ENCODE measurements around the gene PCDHGA2. TPM values are rescaled to one million over a fixed set of nuclear protein-coding genes. Genes with fewer than 3 reads are reported as not detected.
"Not testable (repeated sequence)": the region's sequence is repeated elsewhere in the genome, so short reads cannot be mapped to it uniquely, and the experiment has no call there.

PCDHGA2 gene
- total RNA-seq, 1 experiment from 2014 or later = 0.96 TPM

GRCh38 chr5:141374627-141375026 is 36.1 kb downstream of the PCDHGA2 start (continued):
- no peak for TF ChIP-seq ATF2 (CRISPR knock-in tag; IDR thresholded peaks at IDR 0.05; ENCODE audit: borderline replicate concordance, low read depth)

- H3K4me3 Mint-ChIP-seq; DNase-seq (ENCODE audit: low spot score); POLR2A ChIA-PET; H3K27me3 Mint-ChIP-seq (ENCODE audit: low read depth); H3K4me1 Mint-ChIP-seq; H3K27ac Mint-ChIP-seq: not testable (repeated sequence)
- Mint-ChIP-seq H3K9me3 (peaks cover 53% of the 10 kb centered on the region), H3K36me3 (peaks cover 54% of the 10 kb centered on the region)
- CTCF ChIA-PET = interaction anchor here (0.6 to 2.6 kb wide), 6 partner anchors 12 to 188 kb away, joined by 3 to 19 read pairs (median 6); partner anchors contain the start of genes PCDHGA10 and PCDHGB4
- peak; percentile 41 for ATAC-seq
- 0 out of 2 replicates have a peak, but pooled peaks have one; percentile 21 for TF ChIP-seq CTCF (IDR thresholded peaks at IDR 0.05)
Measured at GRCh38 chr5:141375444-141376155, 37.0 kb downstream of the PCDHGA2 start.

DNA sequence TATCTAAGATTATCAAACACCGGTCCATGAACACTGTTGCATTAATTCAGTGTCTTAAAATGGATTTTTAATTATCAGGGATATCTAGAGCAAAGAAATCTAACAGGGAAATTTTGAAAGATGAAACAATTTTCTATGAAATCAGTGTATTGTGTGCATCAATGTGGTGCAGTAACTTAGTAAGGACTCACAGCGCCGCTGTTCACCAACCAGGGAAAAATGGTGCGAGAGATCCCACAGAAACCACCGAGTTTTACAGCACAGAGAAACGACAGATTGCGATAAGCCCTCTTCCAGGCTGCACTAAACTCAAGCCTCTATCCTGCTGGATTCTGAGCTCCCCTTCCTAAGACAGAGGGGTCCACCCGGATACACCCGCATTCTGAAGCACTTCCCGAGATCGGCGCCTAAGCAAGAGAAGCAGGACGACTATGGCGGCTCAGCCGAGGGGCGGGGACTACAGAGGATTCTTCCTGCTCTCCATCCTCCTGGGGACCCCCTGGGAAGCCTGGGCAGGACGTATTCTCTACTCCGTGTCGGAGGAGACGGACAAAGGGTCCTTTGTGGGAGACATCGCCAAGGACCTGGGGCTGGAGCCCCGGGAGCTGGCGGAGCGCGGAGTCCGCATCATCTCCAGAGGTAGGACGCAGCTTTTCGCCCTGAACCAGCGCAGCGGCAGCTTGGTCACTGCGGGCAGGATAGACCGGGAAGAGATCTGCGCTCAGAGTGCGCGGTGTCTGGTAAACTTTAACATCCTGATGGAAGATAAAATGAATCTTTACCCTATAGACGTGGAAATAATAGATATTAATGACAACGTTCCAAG is 44.1 kb downstream of the PCDHGA2 start, which contains the start of gene PCDHGA7:
Gene PCDHGA7 (plus strand): TSS at position 274 of the 826 bp plus-strand sequence. CDS start 158 bp downstream, at position 432.
- Mint-ChIP-seq H3K27me3 (ENCODE audit: low read depth) (peaks cover 18% of the 10 kb centered on the region), H3K27ac (peak within 1 kb of the TSS; percentile 74; the same call in 1 of the 2 replicates), H3K36me3 (peaks cover 30% of the 10 kb centered on the region), H3K9me3 (peaks cover 42% of the 10 kb centered on the region), H3K4me1 (no peaks in the 10 kb centered on the region), H3K4me3 (peak within 1 kb of the TSS; percentile 84)
- no peak for ATAC-seq
- POLR2A ChIA-PET = no interaction called here
- CTCF ChIA-PET = interaction anchor here (0.6 to 1.9 kb wide), 12 partner anchors 12 to 247 kb away, joined by 3 to 5 read pairs (median 4); partner anchors contain the start of genes PCDHB14, PCDHB15, PCDHB5 and PCDHGA10
- TF ChIP-seq HMGA2 (CRISPR knock-in tag; IDR thresholded peaks at IDR 0.05) (no peak), NFATC4 (CRISPR knock-in tag; IDR thresholded peaks at IDR 0.05) (no peak), EMX1 (CRISPR knock-in tag; IDR thresholded peaks at IDR 0.05) (no peak), RORB (CRISPR knock-in tag; IDR thresholded peaks at IDR 0.05) (no peak), NR3C1 (CRISPR knock-in tag; conservative IDR thresholded peaks at IDR 0.05; ENCODE audit: low read depth) (no peak), ATF1 (CRISPR knock-in tag; IDR thresholded peaks at IDR 0.05) (no peak), ZNF671 (CRISPR knock-in tag; IDR thresholded peaks at IDR 0.05) (no peak), PRRX2 (CRISPR knock-in tag; IDR thresholded peaks at IDR 0.05) (no peak), ATF2 (CRISPR knock-in tag; IDR thresholded peaks at IDR 0.05; ENCODE audit: borderline replicate concordance, low read depth) (no peak), ATF3 (CRISPR knock-in tag; conservative IDR thresholded peaks at IDR 0.05) (no peak)
- TF ChIP-seq, protein P1, sequence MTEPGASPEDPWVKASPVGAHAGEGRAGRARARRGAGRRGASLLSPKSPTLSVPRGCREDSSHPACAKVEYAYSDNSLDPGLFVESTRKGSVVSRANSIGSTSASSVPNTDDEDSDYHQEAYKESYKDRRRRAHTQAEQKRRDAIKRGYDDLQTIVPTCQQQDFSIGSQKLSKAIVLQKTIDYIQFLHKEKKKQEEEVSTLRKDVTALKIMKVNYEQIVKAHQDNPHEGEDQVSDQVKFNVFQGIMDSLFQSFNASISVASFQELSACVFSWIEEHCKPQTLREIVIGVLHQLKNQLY (CRISPR knock-in tag; IDR thresholded peaks at IDR 0.05) = no peak
- TF ChIP-seq, protein P2, sequence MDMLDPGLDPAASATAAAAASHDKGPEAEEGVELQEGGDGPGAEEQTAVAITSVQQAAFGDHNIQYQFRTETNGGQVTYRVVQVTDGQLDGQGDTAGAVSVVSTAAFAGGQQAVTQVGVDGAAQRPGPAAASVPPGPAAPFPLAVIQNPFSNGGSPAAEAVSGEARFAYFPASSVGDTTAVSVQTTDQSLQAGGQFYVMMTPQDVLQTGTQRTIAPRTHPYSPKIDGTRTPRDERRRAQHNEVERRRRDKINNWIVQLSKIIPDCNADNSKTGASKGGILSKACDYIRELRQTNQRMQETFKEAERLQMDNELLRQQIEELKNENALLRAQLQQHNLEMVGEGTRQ (CRISPR knock-in tag; IDR thresholded peaks at IDR 0.05) = no peak
- TF ChIP-seq, protein P3, sequence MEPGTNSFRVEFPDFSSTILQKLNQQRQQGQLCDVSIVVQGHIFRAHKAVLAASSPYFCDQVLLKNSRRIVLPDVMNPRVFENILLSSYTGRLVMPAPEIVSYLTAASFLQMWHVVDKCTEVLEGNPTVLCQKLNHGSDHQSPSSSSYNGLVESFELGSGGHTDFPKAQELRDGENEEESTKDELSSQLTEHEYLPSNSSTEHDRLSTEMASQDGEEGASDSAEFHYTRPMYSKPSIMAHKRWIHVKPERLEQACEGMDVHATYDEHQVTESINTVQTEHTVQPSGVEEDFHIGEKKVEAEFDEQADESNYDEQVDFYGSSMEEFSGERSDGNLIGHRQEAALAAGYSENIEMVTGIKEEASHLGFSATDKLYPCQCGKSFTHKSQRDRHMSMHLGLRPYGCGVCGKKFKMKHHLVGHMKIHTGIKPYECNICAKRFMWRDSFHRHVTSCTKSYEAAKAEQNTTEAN (CRISPR knock-in tag; IDR thresholded peaks at IDR 0.05) = no peak
- TF ChIP-seq, protein P4, sequence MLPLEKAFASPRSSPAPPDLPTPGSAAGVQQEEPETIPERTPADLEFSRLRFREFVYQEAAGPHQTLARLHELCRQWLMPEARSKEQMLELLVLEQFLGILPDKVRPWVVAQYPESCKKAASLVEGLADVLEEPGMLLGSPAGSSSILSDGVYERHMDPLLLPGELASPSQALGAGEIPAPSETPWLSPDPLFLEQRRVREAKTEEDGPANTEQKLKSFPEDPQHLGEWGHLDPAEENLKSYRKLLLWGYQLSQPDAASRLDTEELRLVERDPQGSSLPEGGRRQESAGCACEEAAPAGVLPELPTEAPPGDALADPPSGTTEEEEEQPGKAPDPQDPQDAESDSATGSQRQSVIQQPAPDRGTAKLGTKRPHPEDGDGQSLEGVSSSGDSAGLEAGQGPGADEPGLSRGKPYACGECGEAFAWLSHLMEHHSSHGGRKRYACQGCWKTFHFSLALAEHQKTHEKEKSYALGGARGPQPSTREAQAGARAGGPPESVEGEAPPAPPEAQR (CRISPR knock-in tag; IDR thresholded peaks at IDR 0.05) = no peak
- DNase-seq (ENCODE audit: low spot score) = no peak

Measured in WTC11 (cell line).